ENCODE data around the gene ATRIP. TPM values are rescaled to one million over a fixed set of nuclear protein-coding genes. Genes with fewer than 3 reads are reported as not detected.
"Not testable (repeated sequence)": the region's sequence is repeated elsewhere in the genome, so short reads cannot be mapped to it uniquely, and the experiment has no call there.

Gene ATRIP
- total RNA-seq, 2 donors from 2014 or later = 2.0 to 3.1 TPM

DNA sequence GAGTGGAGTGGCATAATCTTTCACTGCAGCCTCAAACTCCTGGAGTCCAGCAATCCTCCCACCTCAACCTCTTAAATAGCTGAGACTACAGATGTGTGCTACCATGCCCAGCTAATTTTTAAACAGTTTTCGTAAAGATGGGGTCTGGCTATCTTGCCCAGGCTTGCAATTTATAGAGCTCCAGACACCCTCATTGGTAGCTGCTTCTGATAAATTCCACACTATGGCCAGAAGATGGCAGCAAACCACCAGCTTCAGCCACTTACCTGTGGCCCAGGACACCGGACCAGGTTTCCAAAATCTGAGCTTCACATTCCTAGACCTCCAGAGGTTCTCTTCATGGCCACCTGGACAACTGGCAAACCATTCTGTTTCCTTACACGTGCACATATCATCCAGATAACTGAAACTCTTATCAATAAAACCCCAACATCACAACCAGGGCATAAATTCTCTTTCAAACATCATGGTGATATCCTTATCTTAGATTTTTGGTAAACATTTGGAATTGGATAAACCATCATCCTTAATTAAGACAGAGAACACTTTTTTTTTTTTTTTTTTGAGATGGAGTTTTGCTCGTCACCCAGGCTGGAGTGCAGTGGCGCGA lies 45.6 kb upstream of the ATRIP start:
- TF ChIP-seq, protein P1, sequence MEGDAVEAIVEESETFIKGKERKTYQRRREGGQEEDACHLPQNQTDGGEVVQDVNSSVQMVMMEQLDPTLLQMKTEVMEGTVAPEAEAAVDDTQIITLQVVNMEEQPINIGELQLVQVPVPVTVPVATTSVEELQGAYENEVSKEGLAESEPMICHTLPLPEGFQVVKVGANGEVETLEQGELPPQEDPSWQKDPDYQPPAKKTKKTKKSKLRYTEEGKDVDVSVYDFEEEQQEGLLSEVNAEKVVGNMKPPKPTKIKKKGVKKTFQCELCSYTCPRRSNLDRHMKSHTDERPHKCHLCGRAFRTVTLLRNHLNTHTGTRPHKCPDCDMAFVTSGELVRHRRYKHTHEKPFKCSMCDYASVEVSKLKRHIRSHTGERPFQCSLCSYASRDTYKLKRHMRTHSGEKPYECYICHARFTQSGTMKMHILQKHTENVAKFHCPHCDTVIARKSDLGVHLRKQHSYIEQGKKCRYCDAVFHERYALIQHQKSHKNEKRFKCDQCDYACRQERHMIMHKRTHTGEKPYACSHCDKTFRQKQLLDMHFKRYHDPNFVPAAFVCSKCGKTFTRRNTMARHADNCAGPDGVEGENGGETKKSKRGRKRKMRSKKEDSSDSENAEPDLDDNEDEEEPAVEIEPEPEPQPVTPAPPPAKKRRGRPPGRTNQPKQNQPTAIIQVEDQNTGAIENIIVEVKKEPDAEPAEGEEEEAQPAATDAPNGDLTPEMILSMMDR (IDR thresholded peaks at IDR 0.05) = peak; percentile 82 to 89
- Histone ChIP-seq H3K9me3 (no peaks in the 10 kb centered on the region), H3K4me3 (no peak overlapping the region), H3K4me1 (peaks cover 0 to 18% of the 10 kb centered on the region in 2 donors), H3K27ac (peak overlapping the region in 1 of 2 donors; percentile 76), H3K36me3 (peaks cover 18% of the 10 kb centered on the region), H3K27me3 (no peaks in the 10 kb centered on the region)
- peak; percentile 68 for DNase-seq (ENCODE audit: low spot score)

DNA sequence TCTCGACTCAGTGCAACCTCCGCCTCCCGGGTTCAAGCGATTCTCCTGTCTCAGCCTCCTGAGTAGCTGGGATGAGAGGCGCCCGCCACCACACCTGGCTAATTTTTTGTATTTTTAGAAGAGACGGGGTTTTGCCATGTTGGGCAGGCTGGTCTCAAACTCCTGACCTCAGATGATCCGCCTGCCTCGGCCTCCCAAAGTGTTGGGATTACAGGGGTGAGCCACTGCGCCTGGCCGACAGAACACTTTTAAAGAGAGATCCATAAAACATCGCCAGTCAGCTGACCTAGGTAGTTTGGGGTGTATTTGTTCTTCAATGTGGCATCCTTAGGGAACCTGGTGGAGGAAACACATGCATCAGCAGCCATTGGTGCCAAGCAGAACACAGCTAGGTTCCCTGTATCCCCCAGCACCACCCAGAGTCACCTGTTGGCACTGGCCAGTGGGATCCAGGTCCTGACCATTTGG lies 45.1 kb upstream of the ATRIP start:
- Histone ChIP-seq H3K4me1 (peaks cover 0 to 18% of the 10 kb centered on the region in 2 donors), H3K27ac (peak overlapping the region; percentile 67 to 76), H3K36me3 (peaks cover 23% of the 10 kb centered on the region)
- not testable (repeated sequence) for H3K4me3 ChIP-seq, H3K27me3 ChIP-seq, H3K9me3 ChIP-seq
- DNase-seq (ENCODE audit: low spot score) = peak; percentile 56

DNA sequence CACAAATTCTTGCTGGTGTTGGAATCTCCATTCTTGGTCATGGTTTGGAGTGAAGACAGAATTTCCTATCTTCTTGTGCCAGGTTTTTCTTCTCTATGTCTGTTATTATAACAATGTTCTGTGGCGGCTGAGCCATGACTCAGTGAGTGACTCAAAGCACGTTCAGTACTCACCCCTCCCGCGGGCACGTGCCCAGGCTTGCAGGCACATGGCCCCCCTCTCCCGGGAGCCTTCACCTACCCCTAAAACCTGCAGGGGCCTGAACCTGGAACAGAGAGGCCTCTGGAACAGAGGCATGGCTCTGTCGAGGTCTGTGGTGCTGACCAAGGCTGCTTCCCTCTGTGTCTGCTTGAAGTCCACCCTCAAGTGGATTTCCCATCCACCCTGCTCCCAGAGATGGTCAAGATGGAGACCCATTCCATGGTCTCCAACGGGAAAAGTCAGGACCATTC lies 44.2 kb upstream of the ATRIP start:
- no peaks in the 10 kb centered on the region for H3K27me3 ChIP-seq
- TF ChIP-seq, protein P1 (IDR thresholded peaks at IDR 0.05) = no peak
- H3K4me1 ChIP-seq = peaks cover 0 to 18% of the 10 kb centered on the region in 2 donors
- peak overlapping the region; percentile 67 to 76 for H3K27ac ChIP-seq
- H3K9me3 ChIP-seq = no peaks in the 10 kb centered on the region
- H3K4me3 ChIP-seq = no peak overlapping the region
- H3K36me3 ChIP-seq = peaks cover 32% of the 10 kb centered on the region
- DNase-seq (ENCODE audit: low spot score) = peak; percentile 96

DNA sequence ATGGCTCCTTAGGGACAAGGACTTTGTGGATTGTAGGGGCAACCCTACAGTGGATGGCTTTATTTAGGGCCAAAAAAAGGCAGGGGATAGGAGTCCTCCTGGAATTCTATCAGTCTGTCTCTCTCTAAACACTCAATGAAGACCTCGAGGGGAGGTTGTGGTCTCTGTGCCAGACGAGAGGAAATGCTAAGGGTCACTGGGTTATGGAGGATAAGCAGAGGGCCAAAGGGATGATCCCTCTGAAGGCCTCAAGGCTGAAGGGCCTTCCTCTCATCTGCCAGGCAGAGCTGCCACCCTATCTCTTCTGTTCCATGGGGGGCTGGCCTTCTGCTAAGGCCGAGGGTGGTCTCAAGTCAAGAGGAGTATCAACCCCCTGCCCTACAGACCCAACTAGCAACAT lies 43.6 kb upstream of the ATRIP start:
- Histone ChIP-seq H3K27ac (peak overlapping the region; percentile 67 to 76), H3K36me3 (peaks cover 38% of the 10 kb centered on the region), H3K4me1 (peaks cover 0 to 18% of the 10 kb centered on the region in 2 donors), H3K9me3 (no peaks in the 10 kb centered on the region), H3K4me3 (no peak overlapping the region), H3K27me3 (no peaks in the 10 kb centered on the region)
- TF ChIP-seq, protein P1 (IDR thresholded peaks at IDR 0.05) = no peak
- DNase-seq (ENCODE audit: low spot score) = peak; percentile 49

DNA sequence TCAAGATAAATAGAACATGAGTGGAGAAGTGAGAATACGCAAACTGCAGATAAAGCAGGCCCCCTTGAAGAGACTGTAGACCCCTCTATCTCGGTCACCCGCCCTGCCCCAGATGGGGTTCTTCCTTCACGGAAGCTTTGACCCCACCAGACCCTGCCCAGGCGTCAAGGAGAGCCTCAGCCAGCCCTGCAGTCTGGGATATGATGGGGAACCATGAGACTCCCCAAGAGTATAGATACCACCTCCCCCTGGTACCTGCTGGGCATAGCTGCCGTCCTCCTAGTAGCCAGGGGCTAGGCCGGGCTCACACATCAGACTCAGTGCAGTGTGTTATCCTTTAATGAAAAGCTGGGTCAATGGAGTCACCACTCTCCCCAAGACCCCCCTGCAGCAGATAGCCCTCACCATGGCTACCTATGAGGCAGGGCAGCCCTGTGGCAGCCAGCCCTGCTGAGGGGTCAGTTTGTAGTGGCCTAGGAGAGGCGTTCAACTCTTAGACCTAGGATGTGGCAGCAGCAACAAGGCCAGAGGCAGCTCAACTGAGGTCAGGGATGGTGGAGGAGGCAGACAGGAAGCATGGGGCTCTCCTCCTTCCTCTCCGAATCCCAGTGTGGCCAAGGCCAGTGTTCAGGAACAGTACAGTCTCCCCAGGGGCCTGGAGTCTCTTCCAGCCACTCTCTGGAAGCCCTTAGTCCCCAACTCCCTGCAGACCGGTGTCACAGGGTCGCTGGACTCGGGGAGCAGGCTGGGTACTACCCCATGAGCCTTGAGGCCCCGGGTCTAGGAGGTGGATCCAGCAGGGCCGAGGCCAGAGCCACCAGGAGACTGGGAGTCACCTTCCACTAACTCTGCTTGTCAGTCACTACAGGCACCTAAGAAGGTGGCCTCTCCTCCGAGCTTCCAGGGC lies 42.8 kb upstream of the ATRIP start:
- H3K4me1 ChIP-seq = peaks cover 0 to 18% of the 10 kb centered on the region in 2 donors
- peak overlapping the region; percentile 67 to 76 for H3K27ac ChIP-seq
- peak; percentile 57 for DNase-seq (ENCODE audit: low spot score)
- no peaks in the 10 kb centered on the region for H3K9me3 ChIP-seq
- no peaks in the 10 kb centered on the region for H3K27me3 ChIP-seq
- no peak overlapping the region for H3K4me3 ChIP-seq
- TF ChIP-seq, protein P1 (IDR thresholded peaks at IDR 0.05) = no peak
- H3K36me3 ChIP-seq = peaks cover 47% of the 10 kb centered on the region
